ENCODE results near the gene AGFG2. TPM values are rescaled to one million over a fixed set of nuclear protein-coding genes. Genes with fewer than 3 reads are reported as not detected.

Gene AGFG2
- total and polyA plus RNA-seq, 2 of the 13 experiments (the other 11 are each of a cell fraction or from before 2014, with no cell fraction given) = 125 to 132 TPM

DNA sequence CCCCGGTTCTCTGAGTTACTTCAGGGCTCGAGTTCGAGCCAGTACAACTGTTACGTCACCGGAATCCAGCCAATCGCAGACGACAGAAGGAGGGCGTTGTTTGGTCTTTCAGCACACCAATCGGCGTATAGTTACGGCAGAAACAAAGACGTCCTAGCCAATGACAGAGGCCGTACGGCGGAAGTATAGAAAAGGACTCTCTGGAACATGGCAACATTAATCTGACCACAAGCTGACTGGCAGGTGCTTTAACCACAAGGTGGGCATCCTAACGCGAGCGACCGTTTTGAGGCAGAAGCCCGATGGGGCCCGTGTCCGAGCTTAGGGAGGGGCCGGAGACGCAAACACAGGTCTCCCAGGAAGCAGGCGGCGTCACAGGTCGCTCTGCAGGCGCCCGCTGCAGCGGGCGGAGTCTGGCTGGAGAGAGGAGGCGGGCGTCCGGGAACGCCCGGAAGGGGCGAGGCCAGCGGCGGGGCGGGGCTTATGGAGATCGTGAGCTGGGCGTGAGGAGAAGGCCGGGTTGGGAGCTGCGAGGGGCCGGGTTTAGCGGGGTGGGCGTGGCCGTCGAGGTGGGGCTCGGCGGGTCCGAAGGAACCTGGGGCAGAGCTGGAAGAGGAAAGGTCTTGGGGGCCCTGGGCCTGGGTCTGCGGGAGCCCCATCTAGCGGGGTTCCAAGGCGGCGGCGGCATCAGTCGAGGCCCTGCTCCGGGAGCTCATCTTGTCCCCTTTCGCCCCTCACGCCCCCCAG lies 73.2 kb downstream of the AGFG2 start, which contains the start of gene MOSPD3 (continued):
- TF ChIP-seq IRF1 (CRISPR knock-in tag; IDR thresholded peaks at IDR 0.05; ENCODE audit: low read depth) (no peak), RAD21 (CRISPR knock-in tag; IDR thresholded peaks at IDR 0.05) (no peak), SMAD1 (CRISPR knock-in tag; IDR thresholded peaks at IDR 0.05; ENCODE audit: borderline replicate concordance, low read depth) (0 out of 2 replicates have a peak, but pooled peaks have one; percentile 3), ZBTB1 (CRISPR knock-in tag; IDR thresholded peaks at IDR 0.05; ENCODE audit: borderline replicate concordance) (no peak), ZNF510 (CRISPR knock-in tag; IDR thresholded peaks at IDR 0.05; ENCODE audit: low read depth) (no peak), PLRG1 (conservative IDR thresholded peaks at IDR 0.05) (no peak), ASH2L (IDR thresholded peaks at IDR 0.05; ENCODE audit: insufficient read length, low read depth, low read length) (peak; percentile 68), ZKSCAN8 (CRISPR knock-in tag; IDR thresholded peaks at IDR 0.05; ENCODE audit: borderline replicate concordance) (no peak), ZNF770 (CRISPR knock-in tag; IDR thresholded peaks at IDR 0.05) (no peak), NFIB (CRISPR knock-in tag; IDR thresholded peaks at IDR 0.05; ENCODE audit: borderline replicate concordance) (no peak), ZNF781 (CRISPR knock-in tag; IDR thresholded peaks at IDR 0.05; ENCODE audit: borderline replicate concordance, not compliant biosample characterization) (no peak), ZKSCAN5 (CRISPR knock-in tag; IDR thresholded peaks at IDR 0.05) (no peak), ZNF382 (CRISPR knock-in tag; IDR thresholded peaks at IDR 0.05; ENCODE audit: borderline replicate concordance) (no peak), ZNF549 (CRISPR knock-in tag; IDR thresholded peaks at IDR 0.05) (no peak), NR2C2 (CRISPR knock-in tag; IDR thresholded peaks at IDR 0.05; ENCODE audit: borderline replicate concordance) (no peak)
- TF ChIP-seq, protein P1, sequence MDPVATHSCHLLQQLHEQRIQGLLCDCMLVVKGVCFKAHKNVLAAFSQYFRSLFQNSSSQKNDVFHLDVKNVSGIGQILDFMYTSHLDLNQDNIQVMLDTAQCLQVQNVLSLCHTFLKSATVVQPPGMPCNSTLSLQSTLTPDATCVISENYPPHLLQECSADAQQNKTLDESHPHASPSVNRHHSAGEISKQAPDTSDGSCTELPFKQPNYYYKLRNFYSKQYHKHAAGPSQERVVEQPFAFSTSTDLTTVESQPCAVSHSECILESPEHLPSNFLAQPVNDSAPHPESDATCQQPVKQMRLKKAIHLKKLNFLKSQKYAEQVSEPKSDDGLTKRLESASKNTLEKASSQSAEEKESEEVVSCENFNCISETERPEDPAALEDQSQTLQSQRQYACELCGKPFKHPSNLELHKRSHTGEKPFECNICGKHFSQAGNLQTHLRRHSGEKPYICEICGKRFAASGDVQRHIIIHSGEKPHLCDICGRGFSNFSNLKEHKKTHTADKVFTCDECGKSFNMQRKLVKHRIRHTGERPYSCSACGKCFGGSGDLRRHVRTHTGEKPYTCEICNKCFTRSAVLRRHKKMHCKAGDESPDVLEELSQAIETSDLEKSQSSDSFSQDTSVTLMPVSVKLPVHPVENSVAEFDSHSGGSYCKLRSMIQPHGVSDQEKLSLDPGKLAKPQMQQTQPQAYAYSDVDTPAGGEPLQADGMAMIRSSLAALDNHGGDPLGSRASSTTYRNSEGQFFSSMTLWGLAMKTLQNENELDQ (CRISPR knock-in tag; IDR thresholded peaks at IDR 0.05; ENCODE audit: borderline replicate concordance) = no peak
- TF ChIP-seq, protein P2, sequence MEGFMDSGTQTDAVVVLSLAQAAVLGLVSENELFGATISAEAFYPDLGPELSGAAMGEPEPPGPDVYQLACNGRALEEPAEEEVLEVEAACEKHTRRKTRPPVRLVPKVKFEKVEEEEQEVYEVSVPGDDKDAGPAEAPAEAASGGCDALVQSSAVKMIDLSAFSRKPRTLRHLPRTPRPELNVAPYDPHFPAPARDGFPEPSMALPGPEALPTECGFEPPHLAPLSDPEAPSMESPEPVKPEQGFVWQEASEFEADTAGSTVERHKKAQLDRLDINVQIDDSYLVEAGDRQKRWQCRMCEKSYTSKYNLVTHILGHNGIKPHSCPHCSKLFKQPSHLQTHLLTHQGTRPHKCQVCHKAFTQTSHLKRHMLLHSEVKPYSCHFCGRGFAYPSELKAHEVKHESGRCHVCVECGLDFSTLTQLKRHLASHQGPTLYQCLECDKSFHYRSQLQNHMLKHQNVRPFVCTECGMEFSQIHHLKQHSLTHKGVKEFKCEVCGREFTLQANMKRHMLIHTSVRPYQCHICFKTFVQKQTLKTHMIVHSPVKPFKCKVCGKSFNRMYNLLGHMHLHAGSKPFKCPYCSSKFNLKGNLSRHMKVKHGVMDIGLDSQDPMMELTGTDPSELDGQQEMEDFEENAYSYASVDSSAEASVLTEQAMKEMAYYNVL (CRISPR knock-in tag; IDR thresholded peaks at IDR 0.05; ENCODE audit: borderline replicate concordance) = no peak
